ENCODE data around the gene MYOM1. TPM values are rescaled to one million over a fixed set of nuclear protein-coding genes. Genes with fewer than 3 reads are reported as not detected.

MYOM1 gene
- total RNA-seq, 2 donors from 2014 or later, result 6.1 to 6.5 TPM

GRCh38 chr18:3255611-3256165 is 35.9 kb upstream of the MYOM1 start:
- TF ChIP-seq CTCF (IDR thresholded peaks at IDR 0.05) (no peak), POLR2AphosphoS5 (IDR thresholded peaks at IDR 0.05) (no peak), POLR2A (IDR thresholded peaks at IDR 0.05) (no peak)
- Histone ChIP-seq H3K36me3 (no peaks in the 10 kb centered on the region), H3K4me1 (replicated peaks) (peaks cover under 1% of the 10 kb centered on the region), H3K27me3 (replicated peaks; ENCODE audit: insufficient read depth) (no peaks in the 10 kb centered on the region), H3K27ac (peak overlapping the region in 1 of 2 donors; percentile 45), H3K4me3 (no peak overlapping the region), H3K9me3 (no peaks in the 10 kb centered on the region)
- intact Hi-C loops (cut with DNase I), result loop anchor here (2.0 kb wide), 1 partner anchor 193 kb away; no protein-coding TSS in a partner anchor
- no peak for DNase-seq (ENCODE audit: low spot score)
- 73% methylated on average over 5 of the region's 5 CpGs for WGBS

GRCh38 chr18:3254725-3255124 is 35.0 kb upstream of the MYOM1 start:
- H3K27me3 ChIP-seq (replicated peaks; ENCODE audit: insufficient read depth), result no peaks in the 10 kb centered on the region
- no peak overlapping the region for H3K4me3 ChIP-seq
- TF ChIP-seq POLR2A (IDR thresholded peaks at IDR 0.05), result no peak
- TF ChIP-seq CTCF (IDR thresholded peaks at IDR 0.05), result no peak
- no peak for TF ChIP-seq POLR2AphosphoS5 (IDR thresholded peaks at IDR 0.05)
- DNase-seq (ENCODE audit: low spot score), result no peak
- 78% methylated on average over 4 of the region's 4 CpGs for WGBS
- no peaks in the 10 kb centered on the region for H3K4me1 ChIP-seq (replicated peaks)
- intact Hi-C loops (cut with DNase I), result loop anchor here (2.0 kb wide), 1 partner anchor 194 kb away; no protein-coding TSS in a partner anchor
- H3K27ac ChIP-seq, result peak overlapping the region in 1 of 2 donors; percentile 45
- no peaks in the 10 kb centered on the region for H3K9me3 ChIP-seq
- H3K36me3 ChIP-seq, result no peaks in the 10 kb centered on the region

- no peaks in the 10 kb centered on the region for H3K27me3 ChIP-seq (replicated peaks; ENCODE audit: insufficient read depth)
- H3K9me3 ChIP-seq, result no peaks in the 10 kb centered on the region
- H3K4me3 ChIP-seq, result no peak overlapping the region
- no peak for DNase-seq (ENCODE audit: low spot score)
- 92% methylated on average over 1 of the region's 1 CpG for WGBS
- intact Hi-C loops (cut with DNase I), result no loop called here
- H3K27ac ChIP-seq, result no peak overlapping the region
- H3K4me1 ChIP-seq (replicated peaks), result no peaks in the 10 kb centered on the region
- H3K36me3 ChIP-seq, result no peaks in the 10 kb centered on the region
- TF ChIP-seq CTCF (IDR thresholded peaks at IDR 0.05), result no peak
Observed at GRCh38 chr18:3252843-3253242, 33.1 kb upstream of the MYOM1 start.

GRCh38 chr18:3251963-3252277 is 32.2 kb upstream of the MYOM1 start:
- intact Hi-C loops (cut with DNase I), result no loop called here
- 65% methylated on average over 3 of the region's 3 CpGs for WGBS
- Histone ChIP-seq H3K4me3 (no peak overlapping the region), H3K27ac (no peak overlapping the region), H3K27me3 (replicated peaks; ENCODE audit: insufficient read depth) (no peaks in the 10 kb centered on the region), H3K9me3 (no peaks in the 10 kb centered on the region), H3K36me3 (no peaks in the 10 kb centered on the region), H3K4me1 (replicated peaks) (no peaks in the 10 kb centered on the region)
- DNase-seq (ENCODE audit: low spot score), result no peak
- TF ChIP-seq CTCF (IDR thresholded peaks at IDR 0.05) (no peak), POLR2A (IDR thresholded peaks at IDR 0.05) (no peak), POLR2AphosphoS5 (IDR thresholded peaks at IDR 0.05) (no peak)

GRCh38 chr18:3251249-3251962 is 31.6 kb upstream of the MYOM1 start:
- H3K4me1 ChIP-seq (replicated peaks), result no peaks in the 10 kb centered on the region
- no peaks in the 10 kb centered on the region for H3K9me3 ChIP-seq
- DNase-seq (ENCODE audit: low spot score), result no peak
- TF ChIP-seq CTCF (IDR thresholded peaks at IDR 0.05) (no peak), POLR2A (IDR thresholded peaks at IDR 0.05) (no peak), POLR2AphosphoS5 (IDR thresholded peaks at IDR 0.05) (no peak)
- H3K36me3 ChIP-seq, result no peaks in the 10 kb centered on the region
- WGBS, result 75% methylated on average over 8 of the region's 8 CpGs
- intact Hi-C loops (cut with DNase I), result no loop called here
- no peak overlapping the region for H3K27ac ChIP-seq
- no peak overlapping the region for H3K4me3 ChIP-seq
- no peaks in the 10 kb centered on the region for H3K27me3 ChIP-seq (replicated peaks; ENCODE audit: insufficient read depth)
